Measurements from ENCODE around the gene TEX38.

DNA sequence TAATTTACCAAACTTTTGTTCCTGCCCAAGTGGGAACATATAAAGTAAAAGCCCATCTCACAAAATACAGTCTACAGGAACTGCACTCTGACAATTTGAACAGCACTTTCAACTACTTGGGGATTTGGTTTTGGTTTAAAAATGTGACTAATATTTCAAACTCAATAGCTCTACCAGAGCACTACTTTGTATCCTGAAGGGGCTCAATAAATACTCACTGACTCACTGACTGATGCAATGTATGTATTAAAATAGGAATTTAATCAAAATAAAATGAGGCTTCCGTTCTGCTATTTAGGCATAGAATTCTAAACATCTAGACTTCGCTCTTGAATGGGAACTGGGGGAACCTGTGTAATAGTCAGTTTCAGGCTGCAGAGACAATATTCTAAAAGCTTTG is 25.4 kb downstream of the TEX38 start:
- TF ChIP-seq, protein P1, sequence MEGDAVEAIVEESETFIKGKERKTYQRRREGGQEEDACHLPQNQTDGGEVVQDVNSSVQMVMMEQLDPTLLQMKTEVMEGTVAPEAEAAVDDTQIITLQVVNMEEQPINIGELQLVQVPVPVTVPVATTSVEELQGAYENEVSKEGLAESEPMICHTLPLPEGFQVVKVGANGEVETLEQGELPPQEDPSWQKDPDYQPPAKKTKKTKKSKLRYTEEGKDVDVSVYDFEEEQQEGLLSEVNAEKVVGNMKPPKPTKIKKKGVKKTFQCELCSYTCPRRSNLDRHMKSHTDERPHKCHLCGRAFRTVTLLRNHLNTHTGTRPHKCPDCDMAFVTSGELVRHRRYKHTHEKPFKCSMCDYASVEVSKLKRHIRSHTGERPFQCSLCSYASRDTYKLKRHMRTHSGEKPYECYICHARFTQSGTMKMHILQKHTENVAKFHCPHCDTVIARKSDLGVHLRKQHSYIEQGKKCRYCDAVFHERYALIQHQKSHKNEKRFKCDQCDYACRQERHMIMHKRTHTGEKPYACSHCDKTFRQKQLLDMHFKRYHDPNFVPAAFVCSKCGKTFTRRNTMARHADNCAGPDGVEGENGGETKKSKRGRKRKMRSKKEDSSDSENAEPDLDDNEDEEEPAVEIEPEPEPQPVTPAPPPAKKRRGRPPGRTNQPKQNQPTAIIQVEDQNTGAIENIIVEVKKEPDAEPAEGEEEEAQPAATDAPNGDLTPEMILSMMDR (conservative IDR thresholded peaks at IDR 0.05) = no peak
- TF ChIP-seq ZFX (IDR thresholded peaks at IDR 0.05) = no peak

Data from C4-2B (cell line).